ENCODE data around the gene KIFAP3. TPM values are rescaled to one million over a fixed set of nuclear protein-coding genes. Genes with fewer than 3 reads are reported as not detected.

The KIFAP3 gene
- total and polyA plus RNA-seq, 2 of the 8 experiments (the other 6 are each of a cell fraction or from before 2014, with no cell fraction given), result 1.3 to 3.2 TPM

DNA sequence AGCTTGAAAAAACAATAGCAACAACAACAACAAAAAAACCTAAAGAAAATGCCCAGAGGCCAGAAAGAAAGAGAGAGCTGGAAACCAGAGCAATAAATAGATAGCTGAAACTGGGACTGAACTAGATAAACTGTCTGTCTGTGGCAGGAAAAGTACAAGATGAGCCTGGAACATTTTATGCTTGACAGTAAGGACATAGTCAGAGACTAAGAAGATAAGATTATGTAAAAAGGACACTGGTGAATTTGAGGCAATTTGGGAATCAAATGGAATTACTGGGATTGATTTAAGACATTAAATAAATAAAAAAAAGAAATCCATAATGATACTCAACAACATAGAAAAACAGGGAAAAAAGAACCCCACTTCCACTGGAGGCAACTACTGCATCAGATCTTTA is 1.7 kb upstream of the KIFAP3 start:
- H3K56ac ChIP-seq (replicated peaks; ENCODE audit: insufficient read length, low read depth, low read length), result no peak overlapping the region
- H4K91ac ChIP-seq (replicated peaks; ENCODE audit: insufficient read length, low read length), result no peak overlapping the region
- no peak overlapping the region for H2BK15ac ChIP-seq (ENCODE audit: low read length)
- no peaks in the 10 kb centered on the region for H4K20me1 ChIP-seq (replicated peaks in 1 of 2; ENCODE audit: control insufficient read depth in 1 of 2, insufficient read depth in 2 of 2, low read length in 2 of 2)
- H3K4me3 ChIP-seq (ENCODE audit: extremely low read depth in 1 of 4, insufficient read depth in 2 of 4, low read depth in 3 of 4, low read length in 4 of 4), result no peak overlapping the region
- H2BK5ac ChIP-seq (ENCODE audit: low read depth, low read length), result no peak overlapping the region
- DNase-seq (ENCODE audit: low read depth in 1 of 2, low spot score in 2 of 2) (no peak), FAIRE-seq (no peak)
- no peak overlapping the region for H4K5ac ChIP-seq (ENCODE audit: insufficient read length, low read depth, low read length)
- peaks cover 4% of the 10 kb centered on the region; the same call in 1 of the 2 replicates for H3K23me2 ChIP-seq (ENCODE audit: low read depth, low read length)
- no peak overlapping the region for H3K23ac ChIP-seq (ENCODE audit: insufficient read length)
- H3K9me3 ChIP-seq (ENCODE audit: insufficient read depth in 2 of 2, low read depth in 1 of 2, low read length in 1 of 2), result no peaks in the 10 kb centered on the region; a peak in 1 of 4 replicates
- H2BK12ac ChIP-seq (ENCODE audit: low read depth, low read length), result no peak overlapping the region
- no peaks in the 10 kb centered on the region for H3K79me1 ChIP-seq (ENCODE audit: low read depth, low read length)
- H3K4me1 ChIP-seq (replicated peaks in 1 of 4; ENCODE audit: control insufficient read depth in 3 of 4, insufficient read depth in 4 of 4, low read length in 3 of 4), result no peaks in the 10 kb centered on the region; a peak in 1 of 7 replicates
- H2BK120ac ChIP-seq (replicated peaks; ENCODE audit: low read depth, low read length), result no peak overlapping the region
- H3K27ac ChIP-seq (ENCODE audit: low read depth, low read length), result no peak overlapping the region
- H2BK20ac ChIP-seq (ENCODE audit: low read length), result no peak overlapping the region
- no peak overlapping the region for H3K9ac ChIP-seq (replicated peaks in 1 of 4; ENCODE audit: extremely low read depth in 1 of 4, low read depth in 3 of 4, low read length in 3 of 4)
- H3K18ac ChIP-seq (ENCODE audit: extremely low read depth, low read length), result no peak overlapping the region
- ChIA-PET POLR2A (ENCODE audit: partially characterized antibody) (no interaction called here), CTCF (ENCODE audit: partially characterized antibody) (interaction anchor here (0.7 to 1.5 kb wide), 4 partner anchors 22 to 189 kb away, joined by 3 to 5 read pairs (median 4); no protein-coding TSS in a partner anchor)
- H2AK5ac ChIP-seq (ENCODE audit: low read depth, low read length), result no peak overlapping the region
- H3K14ac ChIP-seq (ENCODE audit: insufficient read length), result no peak overlapping the region
- H3K4me2 ChIP-seq (ENCODE audit: insufficient read depth in 1 of 2, low read depth in 2 of 2, low read length in 2 of 2), result no peak overlapping the region
- H3K36me3 ChIP-seq (ENCODE audit: control insufficient read depth in 2 of 4, insufficient read depth in 4 of 4, low read length in 3 of 4), result no peaks in the 10 kb centered on the region
- no peak overlapping the region for H3K4ac ChIP-seq (replicated peaks; ENCODE audit: insufficient read length, low read depth, low read length)
- no peaks in the 10 kb centered on the region for H3K79me2 ChIP-seq (ENCODE audit: control insufficient read depth in 1 of 2, insufficient read depth in 2 of 2, low read length in 2 of 2)
- H4K8ac ChIP-seq (ENCODE audit: extremely low read depth, insufficient read depth, low read length), result no peak overlapping the region
- TF ChIP-seq TCF12 (IDR thresholded peaks at IDR 0.05; ENCODE audit: low read depth, low read length) (no peak), FOSL1 (IDR thresholded peaks at IDR 0.05; ENCODE audit: insufficient read depth, low read depth, low read length) (no peak), SAP30 (IDR thresholded peaks at IDR 0.05; ENCODE audit: insufficient read depth, insufficient replicate concordance, low read length) (no peak)
- no peaks in the 10 kb centered on the region for H3K27me3 ChIP-seq (replicated peaks in 1 of 4; ENCODE audit: control insufficient read depth in 3 of 4, extremely low read depth in 1 of 4, insufficient read depth in 3 of 4, low read length in 3 of 4)
- H2AFZ ChIP-seq (ENCODE audit: low read length), result no peak overlapping the region

Data from H1 (cell line).